ENCODE data around the gene ZBTB16. TPM values are rescaled to one million over a fixed set of nuclear protein-coding genes. Genes with fewer than 3 reads are reported as not detected.

ZBTB16 gene
- total RNA-seq, 1 donor from 2014 or later: not detected

- Mint-ChIP-seq H3K27me3 (ENCODE audit: low read depth) (peaks cover 34% of the 10 kb centered on the region), H3K4me1 (peaks cover 16% of the 10 kb centered on the region), H3K27ac (no peak overlapping the region), H3K4me3 (no peak overlapping the region), H3K36me3 (no peaks in the 10 kb centered on the region), H3K9me3 (no peaks in the 10 kb centered on the region)
- TF ChIP-seq, protein P1, sequence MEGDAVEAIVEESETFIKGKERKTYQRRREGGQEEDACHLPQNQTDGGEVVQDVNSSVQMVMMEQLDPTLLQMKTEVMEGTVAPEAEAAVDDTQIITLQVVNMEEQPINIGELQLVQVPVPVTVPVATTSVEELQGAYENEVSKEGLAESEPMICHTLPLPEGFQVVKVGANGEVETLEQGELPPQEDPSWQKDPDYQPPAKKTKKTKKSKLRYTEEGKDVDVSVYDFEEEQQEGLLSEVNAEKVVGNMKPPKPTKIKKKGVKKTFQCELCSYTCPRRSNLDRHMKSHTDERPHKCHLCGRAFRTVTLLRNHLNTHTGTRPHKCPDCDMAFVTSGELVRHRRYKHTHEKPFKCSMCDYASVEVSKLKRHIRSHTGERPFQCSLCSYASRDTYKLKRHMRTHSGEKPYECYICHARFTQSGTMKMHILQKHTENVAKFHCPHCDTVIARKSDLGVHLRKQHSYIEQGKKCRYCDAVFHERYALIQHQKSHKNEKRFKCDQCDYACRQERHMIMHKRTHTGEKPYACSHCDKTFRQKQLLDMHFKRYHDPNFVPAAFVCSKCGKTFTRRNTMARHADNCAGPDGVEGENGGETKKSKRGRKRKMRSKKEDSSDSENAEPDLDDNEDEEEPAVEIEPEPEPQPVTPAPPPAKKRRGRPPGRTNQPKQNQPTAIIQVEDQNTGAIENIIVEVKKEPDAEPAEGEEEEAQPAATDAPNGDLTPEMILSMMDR (IDR thresholded peaks at IDR 0.05; ENCODE audit: unreplicated experiment): no peak
- no peak for DNase-seq (ENCODE audit: low spot score in 2 of 2, unreplicated experiment in 2 of 2)
These were observed 155.9 kb downstream of the ZBTB16 start for GRCh38 chr11:114215428-114215827.

- peaks cover 36% of the 10 kb centered on the region for H3K27me3 Mint-ChIP-seq (ENCODE audit: low read depth)
- H3K27ac Mint-ChIP-seq: no peak overlapping the region
- no peaks in the 10 kb centered on the region for H3K9me3 Mint-ChIP-seq
- TF ChIP-seq, protein P1 (IDR thresholded peaks at IDR 0.05; ENCODE audit: unreplicated experiment): no peak
- H3K36me3 Mint-ChIP-seq: no peaks in the 10 kb centered on the region
- H3K4me1 Mint-ChIP-seq: peaks cover 14% of the 10 kb centered on the region
- H3K4me3 Mint-ChIP-seq: no peak overlapping the region
- no peak for DNase-seq (ENCODE audit: low spot score in 2 of 2, unreplicated experiment in 2 of 2)
These were observed 156.6 kb downstream of the ZBTB16 start for GRCh38 chr11:114215871-114216795.

GRCh38 chr11:114216796-114217180 lies 157.3 kb downstream of the ZBTB16 start:
- H3K27me3 Mint-ChIP-seq (ENCODE audit: low read depth): peaks cover 43% of the 10 kb centered on the region
- no peak overlapping the region for H3K4me3 Mint-ChIP-seq
- peaks cover 8% of the 10 kb centered on the region for H3K4me1 Mint-ChIP-seq
- H3K36me3 Mint-ChIP-seq: no peaks in the 10 kb centered on the region
- no peak for DNase-seq (ENCODE audit: low spot score in 2 of 2, unreplicated experiment in 2 of 2)
- TF ChIP-seq, protein P1 (IDR thresholded peaks at IDR 0.05; ENCODE audit: unreplicated experiment): no peak
- H3K9me3 Mint-ChIP-seq: no peaks in the 10 kb centered on the region
- no peak overlapping the region for H3K27ac Mint-ChIP-seq

- peaks cover 48% of the 10 kb centered on the region for H3K27me3 Mint-ChIP-seq (ENCODE audit: low read depth)
- H3K4me3 Mint-ChIP-seq: no peak overlapping the region
- H3K27ac Mint-ChIP-seq: no peak overlapping the region
- no peaks in the 10 kb centered on the region for H3K9me3 Mint-ChIP-seq
- DNase-seq (ENCODE audit: low spot score in 2 of 2, unreplicated experiment in 2 of 2): no peak
- peaks cover 3% of the 10 kb centered on the region for H3K4me1 Mint-ChIP-seq
- no peaks in the 10 kb centered on the region for H3K36me3 Mint-ChIP-seq
- TF ChIP-seq, protein P1 (IDR thresholded peaks at IDR 0.05; ENCODE audit: unreplicated experiment): no peak
These were observed 159.0 kb downstream of the ZBTB16 start for GRCh38 chr11:114218508-114218907.

DNA sequence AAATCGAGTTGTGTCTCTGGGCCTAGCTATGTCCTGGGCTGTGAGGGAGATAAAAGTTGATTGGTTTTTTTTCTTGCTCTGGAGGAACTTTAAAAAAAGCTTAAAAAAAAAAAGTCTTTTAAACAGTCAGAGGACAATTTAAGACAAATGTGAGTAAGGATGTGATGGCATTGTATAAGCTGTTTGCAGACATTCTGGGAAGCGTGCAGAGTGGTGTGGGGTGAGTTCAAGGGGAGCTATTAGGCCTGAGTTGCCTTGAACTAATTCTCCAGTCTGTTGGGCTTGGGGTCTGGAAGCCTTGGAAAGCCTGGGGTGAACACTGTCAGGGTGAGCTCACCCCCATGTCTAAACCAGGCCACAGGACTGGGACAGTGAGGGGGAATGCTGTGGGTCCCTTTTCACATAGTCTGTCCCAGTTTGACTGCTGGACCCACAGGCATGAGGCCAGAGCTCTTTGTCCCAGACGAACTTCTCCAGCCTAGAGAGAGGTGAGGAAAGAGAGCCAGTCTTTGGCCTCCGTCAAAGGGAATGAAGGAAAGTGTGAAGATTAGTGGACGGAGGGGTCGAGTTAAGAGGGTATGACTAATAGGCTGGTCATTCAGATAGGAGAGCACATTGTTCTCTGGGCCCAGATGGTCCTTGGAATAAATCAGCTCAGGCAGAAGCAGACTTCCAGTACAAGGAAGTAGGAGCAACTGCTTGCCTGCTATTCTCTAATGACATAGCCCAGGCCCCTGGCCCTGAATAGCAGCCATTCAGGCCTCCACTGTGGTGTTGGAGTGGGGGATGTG lies 160.2 kb downstream of the ZBTB16 start:
- Mint-ChIP-seq H3K27ac (no peak overlapping the region), H3K36me3 (no peaks in the 10 kb centered on the region), H3K4me1 (peaks cover 3% of the 10 kb centered on the region), H3K27me3 (ENCODE audit: low read depth) (peaks cover 58% of the 10 kb centered on the region), H3K4me3 (no peak overlapping the region), H3K9me3 (no peaks in the 10 kb centered on the region)
- TF ChIP-seq, protein P1 (IDR thresholded peaks at IDR 0.05; ENCODE audit: unreplicated experiment): no peak
- DNase-seq (ENCODE audit: low spot score in 2 of 2, unreplicated experiment in 2 of 2): no peak

Measured in mesothelial cell of epicardium (in vitro differentiated cells).